ENCODE results near the gene UBE2QL1.

UBE2QL1 gene

GRCh38 chr5:6469836-6470235 is 21.2 kb downstream of the UBE2QL1 start:
- H3K27me3 ChIP-seq (ENCODE audit: low read length): no peaks in the 10 kb centered on the region
- no peaks in the 10 kb centered on the region for H3F3A ChIP-seq (ENCODE audit: insufficient read depth)
- H3K9me3 ChIP-seq (ENCODE audit: insufficient read depth, low read length): no peaks in the 10 kb centered on the region
- no peak for TF ChIP-seq EZH2phosphoT487 (conservative IDR thresholded peaks at IDR 0.05; ENCODE audit: low read length)
- TF ChIP-seq CTCF (IDR thresholded peaks at IDR 0.05; ENCODE audit: insufficient read depth, low read length, poor library complexity, severe bottlenecking): no peak
- H3K4me3 ChIP-seq (ENCODE audit: insufficient read depth, low read length, poor library complexity, severe bottlenecking): no peak overlapping the region
- no peaks in the 10 kb centered on the region for H3K9me2 ChIP-seq (replicated peaks; ENCODE audit: insufficient read depth, low read length)
- H2AFZ ChIP-seq (ENCODE audit: low read depth, low read length, severe bottlenecking): no peak overlapping the region
- no peaks in the 10 kb centered on the region for H4K20me1 ChIP-seq (ENCODE audit: low read depth, low read length)
- H3K27ac ChIP-seq (ENCODE audit: low read depth, low read length): no peak overlapping the region
- no peaks in the 10 kb centered on the region for H3K79me2 ChIP-seq (ENCODE audit: insufficient read depth, low read length)
- H3K9ac ChIP-seq (ENCODE audit: low read length): no peak overlapping the region
- H3K36me3 ChIP-seq (ENCODE audit: low read length): no peaks in the 10 kb centered on the region
- no peak overlapping the region for H3K4me2 ChIP-seq (ENCODE audit: low read depth, low read length, poor library complexity, severe bottlenecking)

GRCh38 chr5:6470672-6471071 is 22.0 kb downstream of the UBE2QL1 start:
- Histone ChIP-seq H3K9ac (ENCODE audit: low read length) (no peak overlapping the region), H3K9me3 (ENCODE audit: insufficient read depth, low read length) (no peaks in the 10 kb centered on the region), H2AFZ (ENCODE audit: low read depth, low read length, severe bottlenecking) (no peak overlapping the region), H3K27ac (ENCODE audit: low read depth, low read length) (no peak overlapping the region), H3K79me2 (ENCODE audit: insufficient read depth, low read length) (no peaks in the 10 kb centered on the region), H3K27me3 (ENCODE audit: low read length) (no peaks in the 10 kb centered on the region), H3K9me2 (replicated peaks; ENCODE audit: insufficient read depth, low read length) (no peaks in the 10 kb centered on the region), H4K20me1 (ENCODE audit: low read depth, low read length) (no peaks in the 10 kb centered on the region), H3K4me2 (ENCODE audit: low read depth, low read length, poor library complexity, severe bottlenecking) (no peak overlapping the region), H3K4me3 (ENCODE audit: insufficient read depth, low read length, poor library complexity, severe bottlenecking) (no peak overlapping the region), H3K36me3 (ENCODE audit: low read length) (no peaks in the 10 kb centered on the region), H3F3A (ENCODE audit: insufficient read depth) (no peaks in the 10 kb centered on the region)
- no peak for TF ChIP-seq EZH2phosphoT487 (conservative IDR thresholded peaks at IDR 0.05; ENCODE audit: low read length)

- Histone ChIP-seq H3K9me2 (replicated peaks; ENCODE audit: insufficient read depth, low read length) (no peaks in the 10 kb centered on the region), H4K20me1 (ENCODE audit: low read depth, low read length) (no peaks in the 10 kb centered on the region), H3K79me2 (ENCODE audit: insufficient read depth, low read length) (no peaks in the 10 kb centered on the region), H3K4me3 (ENCODE audit: insufficient read depth, low read length, poor library complexity, severe bottlenecking) (no peak overlapping the region), H3K9ac (ENCODE audit: low read length) (no peak overlapping the region), H3K27me3 (ENCODE audit: low read length) (no peaks in the 10 kb centered on the region), H3K27ac (ENCODE audit: low read depth, low read length) (no peak overlapping the region), H3K36me3 (ENCODE audit: low read length) (no peaks in the 10 kb centered on the region), H3F3A (ENCODE audit: insufficient read depth) (no peaks in the 10 kb centered on the region), H3K9me3 (ENCODE audit: insufficient read depth, low read length) (no peaks in the 10 kb centered on the region), H2AFZ (ENCODE audit: low read depth, low read length, severe bottlenecking) (no peak overlapping the region), H3K4me2 (ENCODE audit: low read depth, low read length, poor library complexity, severe bottlenecking) (no peak overlapping the region)
- TF ChIP-seq CTCF (IDR thresholded peaks at IDR 0.05; ENCODE audit: insufficient read depth, low read length, poor library complexity, severe bottlenecking) (no peak), EZH2phosphoT487 (conservative IDR thresholded peaks at IDR 0.05; ENCODE audit: low read length) (no peak)
Measured at GRCh38 chr5:6471252-6471651, 22.6 kb downstream of the UBE2QL1 start.

GRCh38 chr5:6472792-6473191 is 24.1 kb downstream of the UBE2QL1 start:
- Histone ChIP-seq H3K9me3 (ENCODE audit: insufficient read depth, low read length) (no peaks in the 10 kb centered on the region), H3K4me2 (ENCODE audit: low read depth, low read length, poor library complexity, severe bottlenecking) (no peak overlapping the region), H3K9me2 (replicated peaks; ENCODE audit: insufficient read depth, low read length) (no peaks in the 10 kb centered on the region), H3K4me3 (ENCODE audit: insufficient read depth, low read length, poor library complexity, severe bottlenecking) (no peak overlapping the region), H3K27me3 (ENCODE audit: low read length) (no peaks in the 10 kb centered on the region), H3K9ac (ENCODE audit: low read length) (no peak overlapping the region), H2AFZ (ENCODE audit: low read depth, low read length, severe bottlenecking) (no peak overlapping the region), H3K36me3 (ENCODE audit: low read length) (no peaks in the 10 kb centered on the region), H3K79me2 (ENCODE audit: insufficient read depth, low read length) (no peaks in the 10 kb centered on the region), H3F3A (ENCODE audit: insufficient read depth) (no peaks in the 10 kb centered on the region), H4K20me1 (ENCODE audit: low read depth, low read length) (no peaks in the 10 kb centered on the region), H3K27ac (ENCODE audit: low read depth, low read length) (no peak overlapping the region)
- no peak for TF ChIP-seq EZH2phosphoT487 (conservative IDR thresholded peaks at IDR 0.05; ENCODE audit: low read length)
- no peak for TF ChIP-seq CTCF (IDR thresholded peaks at IDR 0.05; ENCODE audit: insufficient read depth, low read length, poor library complexity, severe bottlenecking)

Measured in SU-DHL-6 (cell line).